Endodermal cell (in vitro differentiated cells): Measurements from ENCODE around the gene NINL. TPM values are rescaled to one million over a fixed set of nuclear protein-coding genes. Genes with fewer than 3 reads are reported as not detected.
"Not testable (repeated sequence)": the region's sequence is repeated elsewhere in the genome, so short reads cannot be mapped to it uniquely, and the experiment has no call there.

Experiments used
- DNase-seq: peaks from one replicate; pipeline ENCODE4 v3.0.0-alpha.2; 2017
- H3K27ac ChIP-seq: 2 replicates; pipeline ENCODE4 v1.5.1; 2013; ENCODE audit warnings: mild to moderate bottlenecking, low read depth, low read length, moderate library complexity
- H3K27me3 ChIP-seq: 2 replicates; pipeline ENCODE4 v1.6.1; 2013; ENCODE audit warnings: mild to moderate bottlenecking, low read length, moderate library complexity; ENCODE audit not compliant: insufficient read depth, control insufficient read depth, poor library complexity, severe bottlenecking
- H3K36me3 ChIP-seq: 2 replicates; pipeline ENCODE4 v1.7.0; 2013; ENCODE audit warnings: mild to moderate bottlenecking, low read length, moderate library complexity; ENCODE audit not compliant: control insufficient read depth, insufficient read depth
- H3K4me1 ChIP-seq: one replicate; pipeline ENCODE4 v1.7.0; 2013; ENCODE audit warnings: low read length; ENCODE audit not compliant: control insufficient read depth, insufficient read depth
- H3K4me3 ChIP-seq: 2 replicates; pipeline ENCODE4 v1.5.1; 2013; ENCODE audit warnings: mild to moderate bottlenecking, low read length, moderate library complexity
- H3K9ac ChIP-seq: 2 replicates; pipeline ENCODE4 v1.6.1; 2013; ENCODE audit warnings: mild to moderate bottlenecking, low read length, moderate library complexity; ENCODE audit not compliant: poor library complexity, severe bottlenecking; ENCODE audit errors: extremely low read depth
- H3K9me3 ChIP-seq: 2 replicates; pipeline ENCODE4 v1.6.1; 2013; ENCODE audit warnings: mild to moderate bottlenecking, low read length, moderate library complexity; ENCODE audit not compliant: control insufficient read depth
- H3K27ac Mint-ChIP-seq: 2 replicates; pipeline ENCODE4 v1.8.0; 2020; ENCODE audit warnings: mixed read lengths
- H3K27me3 Mint-ChIP-seq: 2 replicates; pipeline ENCODE4 v1.8.0; 2021; ENCODE audit warnings: mild to moderate bottlenecking, mixed read lengths; ENCODE audit not compliant: insufficient read depth
- H3K36me3 Mint-ChIP-seq: 2 replicates; pipeline ENCODE4 v1.8.0; 2020; ENCODE audit warnings: low read depth, mixed read lengths
- H3K4me1 Mint-ChIP-seq: 2 replicates; pipeline ENCODE4 v1.8.0; 2020; ENCODE audit warnings: mixed read lengths
- H3K4me3 Mint-ChIP-seq: 2 replicates; pipeline ENCODE4 v1.8.0; 2020; ENCODE audit warnings: mild to moderate bottlenecking, moderate library complexity, mixed read lengths
- H3K9me3 Mint-ChIP-seq: 2 replicates; pipeline ENCODE4 v1.8.0; 2020; ENCODE audit warnings: mild to moderate bottlenecking, mixed read lengths
- WGBS, 2 experiments: methylation state at CpG; one replicate each; pipeline versions ENCODE4 v1.1.5 to v1.1.7; 2013; ENCODE audit warnings: missing lambda C conversion rate in 2 of 2, mixed read lengths in 1 of 2; ENCODE audit not compliant: insufficient coverage in 1 of 2, insufficient read length in 1 of 2; 5-methylcytosine and 5-hydroxymethylcytosine counted together
- total RNA-seq, 2 donors: library from RNA; stranded (reverse); fragmentation: NEBNext Ultra II Directional in 1 of 2; extraction: Animal tissue kit (Norgen Biotek cat#: 25700) in 1 of 2; gene quantifications; 2 replicates in 1 of 2; 3 replicates in 1 of 2; pipeline ENCODE4 v1.2.1, GENCODE V29; 2021
- TF ChIP-seq, protein P1 (sequence below): fragments of 200-600 bp; sonication (generic); conservative IDR thresholded peaks from 2 replicates; pipeline ENCODE4 v1.5.0; 2021; ENCODE audit warnings: antibody characterized with exemption, mild to moderate bottlenecking

NINL gene
- total RNA-seq, 2 donors from 2014 or later, result 78.5 to 101 TPM

DNA sequence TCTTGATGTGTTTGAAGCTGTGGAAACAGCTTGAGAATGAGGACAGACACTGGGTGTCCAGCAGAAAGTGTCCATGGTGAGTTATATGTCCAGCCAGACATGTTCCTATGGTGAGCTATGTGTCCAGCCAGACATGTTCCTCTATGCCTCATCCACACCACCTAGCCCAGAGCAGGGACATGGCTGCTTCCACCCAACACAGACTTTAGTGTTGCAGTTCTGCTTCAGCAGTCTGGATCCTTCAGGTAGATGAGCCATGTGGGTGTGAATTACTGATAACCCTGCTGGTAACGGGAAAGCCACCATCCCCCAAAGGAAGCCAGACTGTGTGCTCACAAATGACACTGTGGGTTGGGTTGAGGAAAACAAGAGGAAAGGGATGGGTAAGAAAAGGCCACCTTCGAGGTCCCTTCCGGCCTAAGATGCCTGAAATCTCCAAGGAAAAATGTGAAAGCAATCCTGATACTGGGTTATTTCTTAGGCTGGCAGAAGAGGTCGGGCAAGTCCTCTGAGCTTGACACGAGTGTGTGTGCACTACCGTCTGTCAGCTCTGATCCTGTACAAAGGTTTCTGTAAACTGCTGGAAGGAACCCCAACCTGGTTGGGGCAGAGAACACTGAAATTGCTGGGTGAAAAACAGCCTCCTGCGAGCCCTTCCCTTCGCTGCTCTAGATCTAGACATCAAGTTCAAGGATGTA, 77.8 kb downstream of the NINL start:
- WGBS, 2 experiments, result 92 to 94% methylated on average over 8 of the region's 8 CpGs
- Histone ChIP-seq H3K27me3 (no peaks in the 10 kb centered on the region), H3K4me3 (no peak overlapping the region), H3K9ac (no peak overlapping the region), H3K9me3 (no peaks in the 10 kb centered on the region), H3K27ac (no peak overlapping the region), H3K4me1 (peaks cover 3% of the 10 kb centered on the region), H3K36me3 (peaks cover 98% of the 10 kb centered on the region)
- H3K27me3 Mint-ChIP-seq, result no peaks in the 10 kb centered on the region
- peaks cover 79% of the 10 kb centered on the region for H3K36me3 Mint-ChIP-seq
- no peak overlapping the region for H3K27ac Mint-ChIP-seq
- H3K4me1 Mint-ChIP-seq, result no peaks in the 10 kb centered on the region
- H3K4me3 Mint-ChIP-seq, result no peak overlapping the region
- TF ChIP-seq, protein P1, sequence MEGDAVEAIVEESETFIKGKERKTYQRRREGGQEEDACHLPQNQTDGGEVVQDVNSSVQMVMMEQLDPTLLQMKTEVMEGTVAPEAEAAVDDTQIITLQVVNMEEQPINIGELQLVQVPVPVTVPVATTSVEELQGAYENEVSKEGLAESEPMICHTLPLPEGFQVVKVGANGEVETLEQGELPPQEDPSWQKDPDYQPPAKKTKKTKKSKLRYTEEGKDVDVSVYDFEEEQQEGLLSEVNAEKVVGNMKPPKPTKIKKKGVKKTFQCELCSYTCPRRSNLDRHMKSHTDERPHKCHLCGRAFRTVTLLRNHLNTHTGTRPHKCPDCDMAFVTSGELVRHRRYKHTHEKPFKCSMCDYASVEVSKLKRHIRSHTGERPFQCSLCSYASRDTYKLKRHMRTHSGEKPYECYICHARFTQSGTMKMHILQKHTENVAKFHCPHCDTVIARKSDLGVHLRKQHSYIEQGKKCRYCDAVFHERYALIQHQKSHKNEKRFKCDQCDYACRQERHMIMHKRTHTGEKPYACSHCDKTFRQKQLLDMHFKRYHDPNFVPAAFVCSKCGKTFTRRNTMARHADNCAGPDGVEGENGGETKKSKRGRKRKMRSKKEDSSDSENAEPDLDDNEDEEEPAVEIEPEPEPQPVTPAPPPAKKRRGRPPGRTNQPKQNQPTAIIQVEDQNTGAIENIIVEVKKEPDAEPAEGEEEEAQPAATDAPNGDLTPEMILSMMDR, result no peak
- DNase-seq, result no peak
- H3K9me3 Mint-ChIP-seq, result no peaks in the 10 kb centered on the region

DNA sequence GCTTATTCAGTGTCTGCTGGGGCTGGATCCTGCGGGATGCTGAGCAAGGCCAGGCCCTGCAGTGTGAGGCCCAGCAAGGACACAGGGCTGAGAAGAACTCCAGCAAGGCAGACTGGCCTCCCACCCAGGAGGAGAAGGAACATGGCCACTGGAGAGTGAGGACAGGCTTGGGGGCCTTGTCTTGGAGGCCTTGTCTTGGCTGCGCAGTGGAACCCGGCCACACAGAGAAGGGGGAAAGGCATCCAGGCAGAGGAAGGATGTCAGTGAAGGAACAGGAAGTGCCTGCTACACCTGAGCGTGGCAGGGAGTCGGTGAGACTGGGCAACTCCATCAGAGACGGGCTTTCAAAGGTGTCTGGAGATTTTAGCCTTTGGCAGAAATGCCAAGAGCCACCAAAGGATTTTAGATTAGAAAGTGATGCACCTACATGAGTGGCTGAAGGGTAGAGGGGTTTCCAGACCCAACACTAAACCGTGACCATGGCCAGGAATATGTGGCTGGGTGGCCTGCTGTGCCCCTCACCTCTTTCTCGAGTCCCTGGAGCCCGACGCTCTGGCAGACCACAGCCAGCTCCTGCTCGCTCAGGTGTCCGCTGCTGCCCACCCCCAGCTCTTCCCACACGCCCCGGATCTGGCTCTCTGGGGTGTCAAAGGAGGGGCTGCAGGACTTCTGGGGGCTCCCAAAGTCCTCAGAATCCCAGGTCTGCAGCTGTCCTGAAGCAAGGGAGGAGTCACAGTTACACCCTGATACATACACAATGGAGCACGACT, 80.8 kb downstream of the NINL start:
- no peaks in the 10 kb centered on the region for H3K27me3 Mint-ChIP-seq
- H3K9me3 Mint-ChIP-seq, result no peaks in the 10 kb centered on the region
- H3K4me1 ChIP-seq, result peaks cover 3% of the 10 kb centered on the region
- no peak for DNase-seq
- H3K36me3 ChIP-seq, result peaks cover 71% of the 10 kb centered on the region
- H3K9me3 ChIP-seq, result no peaks in the 10 kb centered on the region
- peaks cover 74% of the 10 kb centered on the region for H3K36me3 Mint-ChIP-seq
- H3K4me1 Mint-ChIP-seq, result no peaks in the 10 kb centered on the region
- H3K27me3 ChIP-seq, result no peaks in the 10 kb centered on the region
- TF ChIP-seq, protein P1, result no peak
- no peak overlapping the region for H3K27ac ChIP-seq
- H3K27ac Mint-ChIP-seq, result peak overlapping the region; percentile 52
- WGBS, 2 experiments, result 86 to 95% methylated on average over 7 to 15 of the region's 15 CpGs
- H3K4me3 Mint-ChIP-seq, result no peak overlapping the region
- no peak overlapping the region for H3K9ac ChIP-seq
- no peak overlapping the region for H3K4me3 ChIP-seq

DNA sequence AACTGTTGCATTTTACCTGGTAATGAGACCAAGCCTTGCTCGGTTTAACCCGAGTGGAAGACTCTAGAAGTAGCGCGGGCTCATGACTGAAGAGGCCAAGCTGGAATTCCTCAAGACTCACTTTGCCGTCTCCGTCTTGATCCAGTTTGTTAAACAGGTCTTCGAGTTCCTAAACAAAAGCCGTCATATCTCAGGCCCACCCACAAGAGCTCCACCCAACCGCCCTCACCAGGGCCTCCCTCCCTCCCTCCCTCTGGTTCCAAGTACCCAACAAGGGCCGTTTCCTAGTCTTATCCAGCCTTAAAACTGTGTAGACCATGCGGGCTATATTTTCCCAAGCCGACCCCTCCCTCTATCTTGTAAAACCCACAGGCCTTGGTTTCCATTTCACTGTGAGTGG, 81.4 kb downstream of the NINL start:
- H3K4me3 Mint-ChIP-seq, result no peak overlapping the region
- no peaks in the 10 kb centered on the region for H3K9me3 Mint-ChIP-seq
- no peak overlapping the region for H3K27ac ChIP-seq
- TF ChIP-seq, protein P1, result no peak
- peaks cover 3% of the 10 kb centered on the region for H3K4me1 ChIP-seq
- H3K36me3 ChIP-seq, result peaks cover 70% of the 10 kb centered on the region
- DNase-seq, result no peak
- H3K27me3 ChIP-seq, result no peaks in the 10 kb centered on the region
- peaks cover 73% of the 10 kb centered on the region for H3K36me3 Mint-ChIP-seq
- no peak overlapping the region for H3K9ac ChIP-seq
- H3K27ac Mint-ChIP-seq, result no peak overlapping the region
- H3K4me3 ChIP-seq, result no peak overlapping the region
- no peaks in the 10 kb centered on the region for H3K4me1 Mint-ChIP-seq
- WGBS, 2 experiments, result 94 to 98% methylated on average over 9 to 12 of the region's 12 CpGs
- H3K9me3 ChIP-seq, result no peaks in the 10 kb centered on the region
- no peaks in the 10 kb centered on the region for H3K27me3 Mint-ChIP-seq

DNA sequence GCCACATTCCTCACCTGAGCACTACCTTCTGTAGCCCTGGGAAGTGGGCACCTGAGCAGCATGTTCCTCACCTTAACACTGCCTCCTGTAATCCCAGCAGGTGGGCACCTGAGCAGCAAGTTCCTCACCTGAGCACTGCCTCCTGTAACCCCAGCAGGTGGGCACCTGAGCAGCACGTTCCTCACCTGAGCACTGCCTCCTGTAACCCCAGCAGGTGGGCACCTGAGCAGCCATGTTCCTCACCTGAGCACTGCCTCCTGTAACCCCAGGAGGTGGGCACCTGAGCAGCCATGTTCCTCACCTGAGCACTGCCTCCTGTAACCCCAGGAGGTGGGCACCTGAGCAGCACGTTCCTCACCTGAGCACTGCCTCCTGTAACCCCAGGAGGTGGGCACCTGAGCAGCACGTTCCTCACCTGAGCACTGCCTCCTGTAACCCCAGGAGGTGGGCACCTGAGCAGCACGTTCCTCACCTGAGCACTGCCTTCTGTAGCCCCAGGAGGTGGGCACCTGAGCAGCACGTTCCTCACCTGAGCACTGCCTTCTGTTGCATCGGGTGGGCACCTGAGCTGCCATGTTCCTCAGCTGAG, 82.2 kb downstream of the NINL start:
- H3K4me1 Mint-ChIP-seq, H3K4me3 Mint-ChIP-seq, H3K9me3 ChIP-seq, H3K9ac ChIP-seq, H3K4me1 ChIP-seq, H3K9me3 Mint-ChIP-seq, H3K27ac Mint-ChIP-seq, H3K27me3 ChIP-seq, H3K27me3 Mint-ChIP-seq, H3K27ac ChIP-seq, H3K4me3 ChIP-seq, DNase-seq: not testable (repeated sequence)
- peaks cover 76% of the 10 kb centered on the region for H3K36me3 Mint-ChIP-seq
- 84 to 93% methylated on average over 4 to 6 of the region's 6 CpGs for WGBS, 2 experiments
- peaks cover 70% of the 10 kb centered on the region for H3K36me3 ChIP-seq
